C4-2B (cell line): ENCODE measurements around the gene GTF2IRD1.
A peak's percentile ranks its signal among the peaks of the same experiment; 100 is the strongest.

Experiments
- H3K27ac ChIP-seq: fragments of 450-650 bp; 2 replicates; pipeline ENCODE4 v1.5.1; 2017
- CTCF ChIP-seq: fragments of 450-650 bp; conservative IDR thresholded peaks from 2 replicates; pipeline ENCODE4 v1.5.1; 2017; ENCODE audit warnings: mild to moderate bottlenecking
- ZFX ChIP-seq: fragments of 450-650 bp; IDR thresholded peaks from 2 replicates; pipeline ENCODE4 v1.6.1; 2017

Gene GTF2IRD1

GRCh38 chr7:74453322-74454011 lies at the start of gene GTF2IRD1:
GTF2IRD1 (plus strand) TSS chr7:74453906; CDS start chr7:74508081, 54,175 bp downstream.
- H3K27ac ChIP-seq, result peak within 1 kb of the TSS; percentile 73
- TF ChIP-seq ZFX, result no peak
- TF ChIP-seq CTCF, result no peak

DNA sequence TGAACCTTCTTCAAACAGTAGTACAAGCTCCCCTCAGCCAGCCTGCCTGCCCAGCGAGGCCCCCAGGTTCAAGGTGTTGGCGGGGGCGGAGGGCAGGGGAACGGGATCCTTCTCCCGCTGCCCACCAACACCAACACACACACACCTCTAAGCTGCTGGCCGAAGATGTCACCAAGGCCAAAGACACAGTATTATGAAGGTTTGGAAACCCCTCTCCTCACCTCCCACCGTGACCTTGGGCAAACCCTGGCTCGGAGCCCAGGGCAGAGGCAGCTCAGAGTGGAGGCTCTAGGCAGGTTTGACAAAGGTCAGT lies 49.4 kb upstream of the GTF2IRD1 start:
- TF ChIP-seq ZFX (no peak), CTCF (no peak)
- H3K27ac ChIP-seq, result no peak overlapping the region

GRCh38 chr7:74404741-74405140 lies 49.0 kb upstream of the GTF2IRD1 start:
- no peak overlapping the region for H3K27ac ChIP-seq
- TF ChIP-seq ZFX (no peak), CTCF (no peak)

DNA sequence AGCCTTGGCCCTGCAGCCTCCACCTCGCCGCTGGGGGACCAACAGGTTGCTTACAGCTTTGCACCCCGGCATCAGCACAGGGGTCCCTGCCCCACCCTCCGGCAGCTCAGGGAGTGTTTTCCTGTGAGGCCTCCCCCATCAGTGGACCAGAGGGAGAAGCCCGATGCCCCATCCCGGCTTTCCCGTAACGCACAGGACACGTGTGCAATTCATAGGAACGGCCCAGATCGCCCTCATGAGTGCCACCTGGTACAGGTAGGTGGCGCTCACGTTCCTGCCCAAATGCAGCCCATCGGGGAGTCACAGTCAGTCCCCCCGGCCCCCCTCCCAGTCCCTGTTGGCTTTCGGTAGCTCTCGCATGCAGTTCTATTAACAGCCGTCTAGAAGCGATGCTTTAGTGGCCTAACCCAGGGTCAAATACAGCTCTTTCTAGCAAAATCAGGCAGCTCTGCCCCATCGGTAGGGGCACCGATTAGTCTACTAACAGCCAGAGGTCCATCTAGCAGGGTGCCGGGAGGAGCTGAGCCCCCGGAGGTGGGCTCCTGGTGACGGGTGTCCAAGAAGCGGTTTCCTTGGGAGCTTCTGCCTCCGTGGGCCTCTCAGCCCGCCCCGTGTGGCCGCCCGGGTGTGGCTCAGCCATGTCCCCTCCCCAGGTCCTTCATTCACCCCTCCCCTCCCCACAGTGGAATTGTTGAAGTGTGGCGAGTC lies 48.4 kb upstream of the GTF2IRD1 start:
- H3K27ac ChIP-seq, result no peak overlapping the region
- TF ChIP-seq ZFX (no peak), CTCF (peak; percentile 81)

GRCh38 chr7:74405899-74406512 lies 47.7 kb upstream of the GTF2IRD1 start:
- no peak for TF ChIP-seq CTCF
- no peak for TF ChIP-seq ZFX
- H3K27ac ChIP-seq, result no peak overlapping the region

DNA sequence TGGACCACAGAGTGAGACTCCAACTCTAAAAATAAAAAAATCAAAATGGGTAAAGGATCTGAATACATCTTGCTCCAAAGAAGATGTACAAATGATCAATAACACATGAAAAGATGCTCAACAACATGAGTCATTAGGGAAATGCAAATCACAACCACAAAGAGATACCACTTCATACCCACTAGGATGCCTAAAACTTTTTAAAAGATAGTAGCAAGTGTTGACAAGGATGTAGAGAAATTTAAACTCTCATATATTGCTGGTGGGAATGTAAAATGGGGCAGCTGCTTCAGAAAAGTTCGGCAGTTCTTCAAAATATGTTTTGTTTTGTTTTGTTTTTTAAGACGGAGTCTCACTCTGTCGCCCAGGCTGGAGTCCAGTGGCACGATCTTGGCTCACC lies 45.7 kb upstream of the GTF2IRD1 start:
- no peak for TF ChIP-seq CTCF
- TF ChIP-seq ZFX, result no peak
- H3K27ac ChIP-seq, result no peak overlapping the region

- TF ChIP-seq CTCF (no peak), ZFX (no peak)
- H3K27ac ChIP-seq, result no peak overlapping the region
Measured at GRCh38 chr7:74409571-74409970, 44.1 kb upstream of the GTF2IRD1 start.
